Fibroblast of villous mesenchyme (primary cell): ENCODE data around the gene RAD51D. TPM values are rescaled to one million over a fixed set of nuclear protein-coding genes. Genes with fewer than 3 reads are reported as not detected.

Source experiments
- DNase-seq: peaks from one replicate; pipeline ENCODE4 v3.0.0-alpha.2; 2010; ENCODE audit warnings: low read depth
- H3K4me3 ChIP-seq: 2 replicates; pipeline ENCODE4 v1.5.1; 2011; ENCODE audit warnings: low read depth, mild to moderate bottlenecking, low read length
- total RNA-seq: library from RNA; depleted of rRNA; stranded (reverse); fragments of >200 nt; gene quantifications from 2 replicates; pipeline ENCODE4 v1.2.3, GENCODE V29; 2012
- TF ChIP-seq, protein P1 (sequence below): IDR thresholded peaks from 2 replicates; pipeline ENCODE4 v1.5.1; 2012; ENCODE audit warnings: low read depth, mild to moderate bottlenecking, low read length; ENCODE audit not compliant: insufficient read depth

The RAD51D gene
- total RNA-seq, 1 donor: 8.6 TPM

DNA sequence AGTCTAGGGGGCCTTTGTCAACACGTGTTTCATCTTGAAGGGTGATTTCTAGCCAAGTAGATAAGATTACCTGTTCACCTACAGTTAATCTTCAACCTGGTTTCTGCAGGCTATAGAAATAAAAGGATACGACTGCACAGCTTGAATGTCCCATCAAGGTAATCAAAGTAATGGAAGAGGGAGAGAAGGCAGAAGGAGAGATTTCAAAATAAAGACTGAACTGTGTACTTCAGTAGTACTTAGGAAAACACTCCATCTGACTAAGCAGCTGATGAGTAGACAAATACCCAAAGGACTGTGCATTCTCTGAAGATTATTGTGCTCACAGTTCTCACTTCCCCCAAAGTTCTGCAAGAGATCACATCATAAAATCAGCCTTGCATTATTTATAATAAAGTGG lies 50.3 kb downstream of the RAD51D start:
- DNase-seq: no peak
- H3K4me3 ChIP-seq: no peak overlapping the region
- TF ChIP-seq, protein P1, sequence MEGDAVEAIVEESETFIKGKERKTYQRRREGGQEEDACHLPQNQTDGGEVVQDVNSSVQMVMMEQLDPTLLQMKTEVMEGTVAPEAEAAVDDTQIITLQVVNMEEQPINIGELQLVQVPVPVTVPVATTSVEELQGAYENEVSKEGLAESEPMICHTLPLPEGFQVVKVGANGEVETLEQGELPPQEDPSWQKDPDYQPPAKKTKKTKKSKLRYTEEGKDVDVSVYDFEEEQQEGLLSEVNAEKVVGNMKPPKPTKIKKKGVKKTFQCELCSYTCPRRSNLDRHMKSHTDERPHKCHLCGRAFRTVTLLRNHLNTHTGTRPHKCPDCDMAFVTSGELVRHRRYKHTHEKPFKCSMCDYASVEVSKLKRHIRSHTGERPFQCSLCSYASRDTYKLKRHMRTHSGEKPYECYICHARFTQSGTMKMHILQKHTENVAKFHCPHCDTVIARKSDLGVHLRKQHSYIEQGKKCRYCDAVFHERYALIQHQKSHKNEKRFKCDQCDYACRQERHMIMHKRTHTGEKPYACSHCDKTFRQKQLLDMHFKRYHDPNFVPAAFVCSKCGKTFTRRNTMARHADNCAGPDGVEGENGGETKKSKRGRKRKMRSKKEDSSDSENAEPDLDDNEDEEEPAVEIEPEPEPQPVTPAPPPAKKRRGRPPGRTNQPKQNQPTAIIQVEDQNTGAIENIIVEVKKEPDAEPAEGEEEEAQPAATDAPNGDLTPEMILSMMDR: no peak

DNA sequence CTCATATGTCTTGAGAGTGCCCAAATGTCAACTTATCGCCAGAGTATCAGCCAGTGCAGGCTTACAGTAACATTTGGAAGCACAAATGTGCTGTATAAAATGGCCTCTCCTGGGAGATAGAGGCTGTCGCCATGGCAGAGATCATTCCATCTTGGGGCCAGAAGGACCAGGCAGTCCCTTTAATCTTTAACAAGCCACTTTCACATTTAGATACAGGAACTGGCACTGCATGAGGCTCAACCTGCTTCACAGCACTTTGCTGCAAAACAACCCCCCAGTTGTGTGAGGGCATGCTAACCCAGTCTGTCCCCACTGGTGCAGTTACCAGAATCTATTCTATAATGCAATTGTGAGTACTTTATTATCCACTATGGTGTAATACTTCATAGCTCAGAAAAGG lies 51.4 kb downstream of the RAD51D start:
- DNase-seq: no peak
- TF ChIP-seq, protein P1: no peak
- no peak overlapping the region for H3K4me3 ChIP-seq

DNA sequence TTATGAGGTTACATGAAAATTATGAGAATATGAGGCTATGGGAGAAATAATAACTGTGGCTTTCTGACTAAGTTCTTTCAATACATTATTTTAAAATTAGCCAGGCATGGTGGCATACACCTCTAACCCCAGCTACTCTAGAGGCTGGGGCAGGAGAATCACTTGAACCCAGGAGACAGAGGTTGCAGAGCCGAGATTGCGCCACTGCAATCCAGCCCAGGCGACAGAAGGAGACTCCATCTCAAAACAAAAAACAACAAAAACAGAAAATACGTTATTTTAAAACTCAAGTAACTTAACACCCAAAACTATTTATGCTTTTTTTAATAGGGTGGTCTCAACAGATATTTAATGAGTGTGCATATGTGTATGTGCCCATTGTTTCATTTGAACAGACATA lies 53.8 kb downstream of the RAD51D start:
- TF ChIP-seq, protein P1: no peak
- DNase-seq: no peak
- no peak overlapping the region for H3K4me3 ChIP-seq

DNA sequence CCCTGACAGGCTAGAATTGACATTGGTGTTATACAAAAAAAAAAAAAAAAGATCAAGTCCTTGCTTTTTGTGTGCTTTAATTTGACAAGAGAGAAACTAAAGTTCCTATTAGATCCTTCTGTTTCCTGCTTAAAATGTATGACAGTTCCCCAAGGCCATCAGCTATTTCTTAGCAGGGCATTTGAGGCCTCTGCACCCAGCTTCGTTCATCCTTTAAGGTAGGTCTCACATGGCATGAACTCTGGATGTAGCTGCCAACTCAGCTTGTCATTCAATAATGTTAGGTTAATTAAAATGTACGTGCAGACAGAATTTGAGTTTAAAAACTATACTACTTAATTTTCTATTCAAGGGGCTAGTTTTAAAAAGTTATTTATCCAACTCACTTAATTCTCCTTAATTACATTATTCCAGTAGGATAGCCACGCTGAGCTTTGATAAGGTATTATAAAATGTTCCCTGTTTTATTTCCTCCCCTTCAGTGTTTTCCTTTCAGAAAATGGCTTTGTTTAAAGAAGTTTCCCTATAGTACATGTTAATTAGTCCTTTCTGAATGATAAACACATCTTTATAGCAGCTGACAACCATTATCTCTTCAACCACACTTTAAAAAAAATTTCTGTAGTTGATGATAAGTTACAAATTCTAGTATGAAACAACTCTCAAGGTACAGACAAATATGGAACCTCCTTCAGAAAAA lies 55.0 kb downstream of the RAD51D start:
- no peak for DNase-seq
- H3K4me3 ChIP-seq: no peak overlapping the region
- TF ChIP-seq, protein P1: no peak

DNA sequence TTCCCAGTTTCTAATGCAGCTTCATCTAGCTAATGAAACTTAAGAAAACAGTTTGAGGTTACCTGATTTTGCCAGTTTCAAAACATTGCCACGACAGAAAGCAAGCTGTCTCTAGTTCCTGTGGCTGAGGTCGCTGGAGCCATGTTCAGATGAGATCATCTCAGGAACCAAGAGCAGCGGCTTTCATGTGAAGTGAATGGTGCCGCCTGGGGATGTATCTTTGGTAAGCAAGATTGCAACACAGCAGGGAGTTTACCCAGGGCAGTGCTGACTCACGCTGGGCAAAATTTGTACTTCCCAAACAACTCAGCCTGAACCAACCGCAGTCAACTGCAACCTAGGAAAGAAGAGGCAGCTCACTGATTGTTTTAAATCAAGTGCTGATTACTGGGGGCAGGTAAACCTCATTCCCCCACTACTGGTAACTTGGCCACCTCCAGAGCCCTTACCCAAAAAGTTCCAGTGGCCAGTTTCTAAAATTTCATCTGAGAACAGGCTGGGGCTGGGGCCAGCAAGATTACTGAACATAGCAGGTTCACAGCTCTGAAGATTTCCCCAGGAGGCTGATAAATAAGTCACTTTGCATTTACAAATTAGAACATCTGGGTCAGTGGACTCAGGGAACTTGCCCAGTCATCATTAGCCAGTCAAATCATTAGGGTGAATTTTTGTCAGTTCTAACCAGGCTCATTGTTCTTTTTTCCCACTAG lies 56.0 kb downstream of the RAD51D start, which contains the start of gene RFFL:
Gene RFFL, minus strand, starts transcription at position 194 of the 710 bp plus-strand sequence. CDS start 37,154 bp downstream, outside the sequence.
- peak; percentile 99 for DNase-seq
- TF ChIP-seq, protein P1: no peak
- H3K4me3 ChIP-seq: peak within 1 kb of the TSS; percentile 37

DNA sequence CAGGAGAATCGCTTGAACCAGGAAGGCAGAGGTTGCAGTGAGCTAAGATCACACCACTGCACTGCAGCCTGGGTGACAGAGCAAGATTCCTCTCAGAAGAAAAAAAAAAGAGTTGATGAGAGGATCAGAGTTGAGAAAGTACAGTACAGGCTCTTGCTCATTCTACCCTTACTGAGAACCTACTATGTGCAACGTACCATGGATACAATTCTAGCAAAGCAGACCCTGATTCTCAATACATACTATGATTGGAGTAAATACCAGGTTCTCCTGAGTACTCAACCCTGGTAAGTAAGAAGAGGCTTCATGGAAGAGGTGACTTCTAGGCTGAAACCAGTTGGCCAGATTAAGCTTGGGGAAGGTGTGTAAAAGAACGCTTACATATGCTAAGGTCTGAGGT lies 57.4 kb downstream of the RAD51D start:
- TF ChIP-seq, protein P1: no peak
- DNase-seq: no peak
- H3K4me3 ChIP-seq: no peak overlapping the region
